Measurements from ENCODE around the gene CTSW.

DNA sequence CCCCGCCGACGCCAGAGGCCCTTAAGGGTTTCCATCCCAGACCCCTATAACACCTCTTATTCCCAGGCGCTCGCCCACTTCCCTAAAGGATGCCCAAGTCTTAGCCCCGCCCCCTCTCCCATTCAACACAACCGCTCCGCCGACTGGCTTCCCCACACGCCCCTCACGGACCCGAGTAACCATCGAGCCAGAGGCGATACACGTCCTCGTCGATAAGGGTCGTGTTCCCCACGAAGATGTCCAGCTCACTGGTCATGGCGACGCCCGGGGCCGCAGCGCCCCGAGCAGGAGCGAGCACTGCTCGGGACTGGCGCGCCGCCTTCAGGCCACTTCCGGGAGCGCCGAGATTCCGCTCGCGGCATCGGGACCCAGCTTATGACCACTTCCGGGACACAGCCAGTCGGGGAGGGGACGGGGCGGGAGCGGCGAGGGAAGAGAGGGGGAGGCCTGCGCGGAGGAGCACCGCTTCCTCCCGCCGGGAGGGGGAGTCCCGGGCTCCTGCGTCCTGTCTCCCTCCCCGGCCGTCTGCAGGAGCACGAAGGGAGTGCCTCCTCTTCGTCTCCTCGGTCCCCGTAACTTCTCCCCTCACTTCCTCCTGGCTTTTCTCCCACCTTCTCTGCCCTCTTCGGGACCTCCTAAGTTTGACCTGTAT lies 8.7 kb downstream of the CTSW start, which contains the start of gene FIBP:
- TF ChIP-seq, protein P1, sequence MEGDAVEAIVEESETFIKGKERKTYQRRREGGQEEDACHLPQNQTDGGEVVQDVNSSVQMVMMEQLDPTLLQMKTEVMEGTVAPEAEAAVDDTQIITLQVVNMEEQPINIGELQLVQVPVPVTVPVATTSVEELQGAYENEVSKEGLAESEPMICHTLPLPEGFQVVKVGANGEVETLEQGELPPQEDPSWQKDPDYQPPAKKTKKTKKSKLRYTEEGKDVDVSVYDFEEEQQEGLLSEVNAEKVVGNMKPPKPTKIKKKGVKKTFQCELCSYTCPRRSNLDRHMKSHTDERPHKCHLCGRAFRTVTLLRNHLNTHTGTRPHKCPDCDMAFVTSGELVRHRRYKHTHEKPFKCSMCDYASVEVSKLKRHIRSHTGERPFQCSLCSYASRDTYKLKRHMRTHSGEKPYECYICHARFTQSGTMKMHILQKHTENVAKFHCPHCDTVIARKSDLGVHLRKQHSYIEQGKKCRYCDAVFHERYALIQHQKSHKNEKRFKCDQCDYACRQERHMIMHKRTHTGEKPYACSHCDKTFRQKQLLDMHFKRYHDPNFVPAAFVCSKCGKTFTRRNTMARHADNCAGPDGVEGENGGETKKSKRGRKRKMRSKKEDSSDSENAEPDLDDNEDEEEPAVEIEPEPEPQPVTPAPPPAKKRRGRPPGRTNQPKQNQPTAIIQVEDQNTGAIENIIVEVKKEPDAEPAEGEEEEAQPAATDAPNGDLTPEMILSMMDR (IDR thresholded peaks at IDR 0.05): peak; percentile 57
- TF ChIP-seq ZNF423 (CRISPR knock-in tag; IDR thresholded peaks at IDR 0.05): no peak
- TF ChIP-seq, protein P2, sequence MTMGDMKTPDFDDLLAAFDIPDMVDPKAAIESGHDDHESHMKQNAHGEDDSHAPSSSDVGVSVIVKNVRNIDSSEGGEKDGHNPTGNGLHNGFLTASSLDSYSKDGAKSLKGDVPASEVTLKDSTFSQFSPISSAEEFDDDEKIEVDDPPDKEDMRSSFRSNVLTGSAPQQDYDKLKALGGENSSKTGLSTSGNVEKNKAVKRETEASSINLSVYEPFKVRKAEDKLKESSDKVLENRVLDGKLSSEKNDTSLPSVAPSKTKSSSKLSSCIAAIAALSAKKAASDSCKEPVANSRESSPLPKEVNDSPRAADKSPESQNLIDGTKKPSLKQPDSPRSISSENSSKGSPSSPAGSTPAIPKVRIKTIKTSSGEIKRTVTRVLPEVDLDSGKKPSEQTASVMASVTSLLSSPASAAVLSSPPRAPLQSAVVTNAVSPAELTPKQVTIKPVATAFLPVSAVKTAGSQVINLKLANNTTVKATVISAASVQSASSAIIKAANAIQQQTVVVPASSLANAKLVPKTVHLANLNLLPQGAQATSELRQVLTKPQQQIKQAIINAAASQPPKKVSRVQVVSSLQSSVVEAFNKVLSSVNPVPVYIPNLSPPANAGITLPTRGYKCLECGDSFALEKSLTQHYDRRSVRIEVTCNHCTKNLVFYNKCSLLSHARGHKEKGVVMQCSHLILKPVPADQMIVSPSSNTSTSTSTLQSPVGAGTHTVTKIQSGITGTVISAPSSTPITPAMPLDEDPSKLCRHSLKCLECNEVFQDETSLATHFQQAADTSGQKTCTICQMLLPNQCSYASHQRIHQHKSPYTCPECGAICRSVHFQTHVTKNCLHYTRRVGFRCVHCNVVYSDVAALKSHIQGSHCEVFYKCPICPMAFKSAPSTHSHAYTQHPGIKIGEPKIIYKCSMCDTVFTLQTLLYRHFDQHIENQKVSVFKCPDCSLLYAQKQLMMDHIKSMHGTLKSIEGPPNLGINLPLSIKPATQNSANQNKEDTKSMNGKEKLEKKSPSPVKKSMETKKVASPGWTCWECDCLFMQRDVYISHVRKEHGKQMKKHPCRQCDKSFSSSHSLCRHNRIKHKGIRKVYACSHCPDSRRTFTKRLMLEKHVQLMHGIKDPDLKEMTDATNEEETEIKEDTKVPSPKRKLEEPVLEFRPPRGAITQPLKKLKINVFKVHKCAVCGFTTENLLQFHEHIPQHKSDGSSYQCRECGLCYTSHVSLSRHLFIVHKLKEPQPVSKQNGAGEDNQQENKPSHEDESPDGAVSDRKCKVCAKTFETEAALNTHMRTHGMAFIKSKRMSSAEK (CRISPR knock-in tag; IDR thresholded peaks at IDR 0.05; ENCODE audit: borderline replicate concordance): no peak
- peak; percentile 60; the same call in 1 of the 2 replicates for TF ChIP-seq ETV6 (CRISPR knock-in tag; IDR thresholded peaks at IDR 0.05)
